NAMALWA (cell line): Measurements from ENCODE around the gene ORMDL3.

Source experiments
- DNase-seq: peaks from one replicate; pipeline ENCODE4 v3.0.0-alpha.2; 2015; ENCODE audit warnings: low spot score

The ORMDL3 gene

DNA sequence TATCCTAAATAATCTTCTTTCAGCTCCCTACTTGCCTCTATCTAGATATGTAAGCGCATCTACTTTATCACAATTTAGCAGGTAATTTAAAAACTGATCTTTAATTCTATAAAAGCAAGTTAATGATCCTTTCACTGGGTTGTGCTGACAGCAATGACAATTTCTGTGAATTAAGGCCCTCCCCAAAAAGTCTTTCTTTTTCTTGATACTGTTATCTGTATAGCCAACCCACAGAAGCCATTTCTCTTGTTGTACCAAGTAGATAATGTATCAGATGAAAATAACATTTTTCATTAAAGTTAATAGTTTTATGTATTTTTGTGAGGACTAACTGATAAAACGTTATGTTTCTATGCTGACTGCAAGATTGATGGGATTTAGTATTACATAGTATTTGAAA, 55.6 kb downstream of the ORMDL3 start:
- no peak for DNase-seq
